D721Med (cell line): ENCODE results near the gene SFRP4.

ENCODE experiments used
- DNase-seq: peaks from one replicate; pipeline ENCODE4 v3.0.0; 2011; ENCODE audit warnings: low spot score; ENCODE audit not compliant: insufficient read length
- FAIRE-seq: peaks from 2 replicates; lab custom pipeline; 2011; peaks lifted over from hg19 to GRCh38; lab: Jason Lieb, UNC
- CTCF ChIP-seq: IDR thresholded peaks from 2 replicates; pipeline ENCODE4 v1.5.1; 2012; ENCODE audit warnings: mild to moderate bottlenecking, control low read depth; ENCODE audit not compliant: insufficient read depth; ENCODE audit errors: missing control alignments

The SFRP4 gene

GRCh38 chr7:37925620-37926019, 9.0 kb upstream of the SFRP4 start:
- DNase-seq = no peak
- FAIRE-seq = no peak
- TF ChIP-seq CTCF = no peak

DNA sequence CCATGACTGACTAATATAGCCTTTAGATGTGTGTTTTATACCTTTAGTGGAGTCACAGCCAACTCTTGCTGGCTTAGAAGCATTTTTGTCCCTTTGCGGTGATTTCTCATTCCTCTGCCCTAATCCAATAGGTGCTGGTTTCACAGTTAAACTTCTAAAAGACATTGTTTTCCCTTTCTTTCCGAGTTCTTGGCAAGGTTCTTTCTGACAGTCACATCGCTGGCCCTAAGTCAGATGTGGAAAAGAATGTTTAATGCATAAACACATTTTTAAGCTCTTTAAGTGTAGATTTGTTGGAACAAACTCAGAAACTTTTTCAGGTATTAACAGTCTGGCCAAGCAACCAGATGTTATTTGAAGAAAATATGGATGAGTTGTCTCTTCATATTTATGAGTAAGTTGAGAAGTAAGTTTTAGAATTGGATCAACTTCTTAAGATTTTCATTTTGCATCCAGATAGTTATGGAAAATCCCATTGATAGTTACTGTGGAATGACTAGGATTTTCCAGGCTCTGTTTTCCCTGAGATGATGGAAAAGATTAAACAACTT, 7.9 kb upstream of the SFRP4 start:
- no peak for FAIRE-seq
- no peak for DNase-seq
- TF ChIP-seq CTCF = no peak

DNA sequence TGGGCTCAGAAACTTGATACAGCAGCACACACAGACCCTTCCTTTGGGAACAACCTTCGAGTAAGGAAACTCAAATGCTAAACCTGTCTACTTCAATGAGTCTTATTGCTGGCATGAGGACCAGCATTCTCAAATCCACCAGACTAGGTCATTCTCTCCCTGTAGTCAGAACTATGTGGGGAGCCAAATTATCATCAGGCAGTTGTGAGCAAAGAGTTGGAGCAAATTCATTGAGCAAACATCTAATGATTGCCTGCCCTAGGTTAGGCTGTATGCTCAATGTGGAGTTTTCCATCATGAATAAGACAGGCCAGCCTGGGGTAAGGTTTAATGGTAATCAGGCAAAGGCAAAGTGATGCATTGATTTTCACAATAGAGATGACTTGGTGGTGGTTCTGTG, 7.4 kb upstream of the SFRP4 start:
- DNase-seq = no peak
- TF ChIP-seq CTCF = no peak
- no peak for FAIRE-seq

DNA sequence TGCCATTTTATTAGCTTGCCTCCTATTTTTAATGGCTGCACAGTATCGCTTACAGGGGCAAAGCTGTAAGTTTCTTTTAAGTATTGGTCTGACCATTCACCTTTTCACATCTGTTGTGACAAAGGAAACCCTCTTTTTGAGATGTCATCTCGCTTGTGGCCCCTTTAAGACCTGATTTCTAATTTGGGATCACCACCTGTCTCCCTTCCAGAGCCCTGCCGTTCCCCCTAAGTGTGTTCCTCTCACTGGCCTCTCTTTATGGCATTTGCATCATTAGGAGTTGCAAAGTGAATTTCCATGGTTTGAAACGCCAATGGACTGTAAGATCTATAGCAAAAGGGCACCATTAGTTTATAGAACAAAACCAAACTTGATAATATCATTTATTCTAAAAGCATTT, 5.3 kb upstream of the SFRP4 start:
- DNase-seq (no peak), FAIRE-seq (no peak)
- no peak for TF ChIP-seq CTCF

- TF ChIP-seq CTCF = peak; percentile 35
- FAIRE-seq = no peak
- no peak for DNase-seq
Observed at GRCh38 chr7:37920849-37921805, 4.5 kb upstream of the SFRP4 start.

- FAIRE-seq = no peak
Observed at GRCh38 chr7:37920305-37920848, 3.8 kb upstream of the SFRP4 start, which contains the start of gene EPDR1. TSS of gene EPDR1 (plus strand) at chr7:37920640. CDS start at chr7:37920940, 300 bp downstream.

More at GRCh38 chr7:37920305-37920848, 3.8 kb upstream of the SFRP4 start, which contains the start of gene EPDR1:
- no peak for DNase-seq
- peak; percentile 36 for TF ChIP-seq CTCF
